H9 (cell line): ENCODE data around the gene HMG20B. TPM values are rescaled to one million over a fixed set of nuclear protein-coding genes. Genes with fewer than 3 reads are reported as not detected.

Source experiments
- DNase-seq: peaks from one replicate; pipeline ENCODE4 v3.0.0-alpha.2; 2017
- H2AFZ ChIP-seq: one replicate; pipeline ENCODE4 v1.6.1; 2013; ENCODE audit warnings: mild to moderate bottlenecking, low read length, control low read depth, moderate library complexity
- H2AK5ac ChIP-seq: 2 replicates; pipeline ENCODE4 v1.6.1; 2013; ENCODE audit warnings: low read length, control low read depth, mixed read lengths; ENCODE audit not compliant: insufficient read length
- H2BK120ac ChIP-seq: one replicate; pipeline ENCODE4 v1.6.1; 2013; ENCODE audit warnings: low read depth, mild to moderate bottlenecking, low read length, control low read depth, inconsistent platforms; ENCODE audit not compliant: poor library complexity, severe bottlenecking
- H2BK12ac ChIP-seq: 2 replicates; pipeline ENCODE4 v1.6.1; 2013; ENCODE audit warnings: low read length, control low read depth, mixed read lengths, low read depth; ENCODE audit not compliant: insufficient read length
- H2BK15ac ChIP-seq: 2 replicates; pipeline ENCODE4 v1.6.1; 2013; ENCODE audit warnings: low read depth, low read length, control low read depth
- H2BK20ac ChIP-seq: one replicate; pipeline ENCODE4 v1.6.1; 2013; ENCODE audit warnings: low read depth, mild to moderate bottlenecking, low read length, control low read depth, inconsistent platforms; ENCODE audit not compliant: poor library complexity, severe bottlenecking
- H2BK5ac ChIP-seq: 2 replicates; pipeline ENCODE4 v1.6.1; 2013; ENCODE audit warnings: low read length, control low read depth, mixed read lengths; ENCODE audit not compliant: insufficient read length
- H3K14ac ChIP-seq: 2 replicates; pipeline ENCODE4 v1.6.1; 2013; ENCODE audit warnings: low read length, control low read depth; ENCODE audit not compliant: insufficient read depth
- H3K18ac ChIP-seq: 2 replicates; pipeline ENCODE4 v1.6.1; 2013; ENCODE audit warnings: low read depth, mild to moderate bottlenecking, mixed read lengths, low read length, control low read depth; ENCODE audit not compliant: insufficient read length
- H3K23ac ChIP-seq: 2 replicates; pipeline ENCODE4 v1.6.1; 2013; ENCODE audit warnings: low read length, control low read depth, mixed read lengths, low read depth; ENCODE audit not compliant: insufficient read length
- H3K23me2 ChIP-seq: 2 replicates; pipeline ENCODE4 v1.6.1; 2013; ENCODE audit warnings: low read depth, mild to moderate bottlenecking, mixed read lengths, low read length, control low read depth; ENCODE audit not compliant: insufficient read length, poor library complexity, severe bottlenecking
- H3K27ac ChIP-seq: 2 replicates; pipeline ENCODE4 v1.5.1; 2013; ENCODE audit warnings: low read length, control low read depth, mixed read lengths, low read depth; ENCODE audit not compliant: insufficient read length
- H3K27me3 ChIP-seq: 2 replicates; pipeline ENCODE4 v1.6.1; 2013; ENCODE audit warnings: low read length, control low read depth, inconsistent platforms; ENCODE audit not compliant: insufficient read depth
- H3K4ac ChIP-seq: 2 replicates; pipeline ENCODE4 v1.6.1; 2013; ENCODE audit warnings: low read depth, mild to moderate bottlenecking, control low read depth, inconsistent platforms, low read length, moderate library complexity
- H3K4me1 ChIP-seq: 2 replicates; pipeline ENCODE4 v1.6.1; 2013; ENCODE audit warnings: low read length, control low read depth, inconsistent platforms; ENCODE audit not compliant: insufficient read depth
- H3K4me2 ChIP-seq: 2 replicates; pipeline ENCODE4 v1.6.1; 2013; ENCODE audit warnings: low read length, control low read depth, mixed read lengths; ENCODE audit not compliant: insufficient read length, insufficient read depth
- H3K56ac ChIP-seq: 2 replicates; pipeline ENCODE4 v1.6.1; 2013; ENCODE audit warnings: low read depth, mild to moderate bottlenecking, mixed read lengths, low read length, control low read depth; ENCODE audit not compliant: insufficient read length
- H3K79me1 ChIP-seq: 2 replicates; pipeline ENCODE4 v1.6.1; 2013; ENCODE audit warnings: low read depth, mild to moderate bottlenecking, moderate library complexity, low read length, control low read depth, inconsistent platforms; ENCODE audit not compliant: insufficient read depth, poor library complexity, severe bottlenecking
- H3K79me2 ChIP-seq: 2 replicates; pipeline ENCODE4 v1.6.1; 2013; ENCODE audit warnings: low read length, control low read depth, inconsistent platforms; ENCODE audit not compliant: insufficient read depth
- H3K9ac ChIP-seq: 2 replicates; pipeline ENCODE4 v1.6.1; 2013; ENCODE audit warnings: low read length, control low read depth, mixed read lengths; ENCODE audit not compliant: insufficient read length; ENCODE audit errors: extremely low read depth
- H3K9me3 ChIP-seq: one replicate; pipeline ENCODE4 v1.6.1; 2013; ENCODE audit warnings: low read depth, low read length, inconsistent platforms; ENCODE audit not compliant: control insufficient read depth
- H3T11ph ChIP-seq: one replicate; pipeline ENCODE4 v1.6.1; 2013; ENCODE audit warnings: mild to moderate bottlenecking, low read length, control low read depth, inconsistent platforms
- H4K20me1 ChIP-seq: one replicate; pipeline ENCODE4 v1.6.1; 2013; ENCODE audit not compliant: control insufficient read depth, insufficient read length, insufficient read depth
- H4K5ac ChIP-seq: 2 replicates; pipeline ENCODE4 v1.6.1; 2013; ENCODE audit warnings: low read depth, mild to moderate bottlenecking, mixed read lengths, low read length, control low read depth; ENCODE audit not compliant: insufficient read length
- H4K8ac ChIP-seq: replicated peaks from 2 replicates; pipeline ENCODE4 v1.6.1; 2013; ENCODE audit warnings: low read length, control low read depth, mixed read lengths, low read depth; ENCODE audit not compliant: insufficient read length
- H4K91ac ChIP-seq: 2 replicates; pipeline ENCODE4 v1.6.1; 2013; ENCODE audit warnings: low read depth, mild to moderate bottlenecking, moderate library complexity, mixed read lengths, low read length, control low read depth; ENCODE audit not compliant: insufficient read length
- H3K27ac Mint-ChIP-seq, 3 experiments: 2 replicates in 2 of 3; 3 replicates in 1 of 3; pipeline ENCODE4 v1.8.0; 2020 to 2021; ENCODE audit warnings: mixed read lengths in 3 of 3, mild to moderate bottlenecking in 1 of 3, moderate library complexity in 1 of 3
- H3K27me3 Mint-ChIP-seq: 2 replicates; pipeline ENCODE4 v1.8.0; 2021; ENCODE audit warnings: low read depth, mild to moderate bottlenecking, moderate library complexity, mixed read lengths
- H3K36me3 Mint-ChIP-seq, 3 experiments: 2 replicates in 2 of 3; 3 replicates in 1 of 3; pipeline ENCODE4 v1.8.0; 2020 to 2021; ENCODE audit warnings: low read depth in 3 of 3, mixed read lengths in 3 of 3; ENCODE audit not compliant: insufficient read depth in 1 of 3
- H3K4me1 Mint-ChIP-seq, 2 experiments: 2 replicates each; pipeline ENCODE4 v1.8.0; 2020; ENCODE audit warnings: mixed read lengths in 2 of 2
- H3K4me3 Mint-ChIP-seq, 2 experiments: 2 replicates in 1 of 2; 3 replicates in 1 of 2; pipeline ENCODE4 v1.8.0; 2020 to 2021; ENCODE audit warnings: mild to moderate bottlenecking in 2 of 2, mixed read lengths in 2 of 2, moderate library complexity in 1 of 2
- H3K9me3 Mint-ChIP-seq, 2 experiments: 2 replicates in 1 of 2; 3 replicates in 1 of 2; pipeline ENCODE4 v1.8.0; 2020; ENCODE audit warnings: mild to moderate bottlenecking in 2 of 2, mixed read lengths in 2 of 2, moderate library complexity in 1 of 2
- CTCF ChIP-seq: fragments of 200-600 bp; sonication (generic); conservative IDR thresholded peaks from 3 replicates; pipeline ENCODE4 v1.8.0; 2021; ENCODE audit warnings: antibody characterized with exemption, mild to moderate bottlenecking
- WGBS: extraction: QIAGEN DNeasy Blood & Tissue Kit; methylation state at CpG from one replicate; pipeline ENCODE4 v1.1.7; 2013; ENCODE audit warnings: missing lambda C conversion rate, low lambda C conversion rate, mixed read lengths; ENCODE audit not compliant: insufficient read length; ENCODE audit errors: extremely low coverage; 5-methylcytosine and 5-hydroxymethylcytosine counted together
- total RNA-seq: library from RNA; stranded (reverse); gene quantifications from 2 replicates; pipeline ENCODE4 v1.2.1, GENCODE V29; 2021

Gene HMG20B
- total RNA-seq, 1 experiment from 2014 or later = 58.1 TPM

GRCh38 chr19:3613818-3614661 lies 41.3 kb downstream of the HMG20B start:
- H3K27me3 ChIP-seq = no peaks in the 10 kb centered on the region
- H3K36me3 Mint-ChIP-seq = peaks cover 7 to 17% (median 14%) of the 10 kb centered on the region in 3 experiments; a peak in 6 of 7 replicates
- no peak overlapping the region for H2AK5ac ChIP-seq
- H3K23me2 ChIP-seq = no peaks in the 10 kb centered on the region
- H2BK12ac ChIP-seq = no peak overlapping the region
- no peak overlapping the region for H2BK20ac ChIP-seq
- H3K27me3 Mint-ChIP-seq = no peaks in the 10 kb centered on the region
- H3K27ac ChIP-seq = no peak overlapping the region
- no CpG with 5 or more reads among the region's 39 CpGs for WGBS
- no peak overlapping the region for H3K4ac ChIP-seq
- no peaks in the 10 kb centered on the region for H3K79me2 ChIP-seq
- H3K14ac ChIP-seq = no peak overlapping the region
- H3K9me3 ChIP-seq = no peaks in the 10 kb centered on the region
- H2BK15ac ChIP-seq = no peak overlapping the region
- no peak overlapping the region for H4K5ac ChIP-seq
- H3K9ac ChIP-seq = no peak overlapping the region
- no peak overlapping the region for H2BK120ac ChIP-seq
- no peak overlapping the region for H4K91ac ChIP-seq
- no peak overlapping the region for H3K23ac ChIP-seq
- H4K20me1 ChIP-seq = peaks cover 3% of the 10 kb centered on the region
- H3T11ph ChIP-seq = no peak overlapping the region
- DNase-seq = no peak
- no peak overlapping the region for H3K56ac ChIP-seq
- no peak for TF ChIP-seq CTCF
- no peak overlapping the region for H3K4me3 Mint-ChIP-seq
- no peak overlapping the region for H3K27ac Mint-ChIP-seq
- H2BK5ac ChIP-seq = no peak overlapping the region
- no peaks in the 10 kb centered on the region for H3K4me1 ChIP-seq
- no peaks in the 10 kb centered on the region for H3K9me3 Mint-ChIP-seq
- H3K4me1 Mint-ChIP-seq = no peaks in the 10 kb centered on the region
- H3K18ac ChIP-seq = no peak overlapping the region
- H4K8ac ChIP-seq = no peak overlapping the region
- H3K4me2 ChIP-seq = no peak overlapping the region
- H2AFZ ChIP-seq = no peak overlapping the region
- H3K79me1 ChIP-seq = no peaks in the 10 kb centered on the region
